SK-N-SH (cell line): ENCODE measurements around the gene TMEM44.

Source experiments
- POLR2AphosphoS5 ChIP-seq: IDR thresholded peaks from 2 replicates; pipeline ENCODE4 v1.6.1; 2012; ENCODE audit warnings: low read depth, low read length
- TF ChIP-seq, protein P1 (sequence below): fragments of 200-600 bp; sonication (generic); IDR thresholded peaks from 2 replicates; pipeline ENCODE4 v1.6.1; 2017; ENCODE audit warnings: antibody characterized with exemption, mild to moderate bottlenecking, moderate library complexity
- TF ChIP-seq, protein P2 (sequence below): IDR thresholded peaks from 2 replicates; pipeline ENCODE4 v1.4.0; 2012; ENCODE audit warnings: low read depth

DNA sequence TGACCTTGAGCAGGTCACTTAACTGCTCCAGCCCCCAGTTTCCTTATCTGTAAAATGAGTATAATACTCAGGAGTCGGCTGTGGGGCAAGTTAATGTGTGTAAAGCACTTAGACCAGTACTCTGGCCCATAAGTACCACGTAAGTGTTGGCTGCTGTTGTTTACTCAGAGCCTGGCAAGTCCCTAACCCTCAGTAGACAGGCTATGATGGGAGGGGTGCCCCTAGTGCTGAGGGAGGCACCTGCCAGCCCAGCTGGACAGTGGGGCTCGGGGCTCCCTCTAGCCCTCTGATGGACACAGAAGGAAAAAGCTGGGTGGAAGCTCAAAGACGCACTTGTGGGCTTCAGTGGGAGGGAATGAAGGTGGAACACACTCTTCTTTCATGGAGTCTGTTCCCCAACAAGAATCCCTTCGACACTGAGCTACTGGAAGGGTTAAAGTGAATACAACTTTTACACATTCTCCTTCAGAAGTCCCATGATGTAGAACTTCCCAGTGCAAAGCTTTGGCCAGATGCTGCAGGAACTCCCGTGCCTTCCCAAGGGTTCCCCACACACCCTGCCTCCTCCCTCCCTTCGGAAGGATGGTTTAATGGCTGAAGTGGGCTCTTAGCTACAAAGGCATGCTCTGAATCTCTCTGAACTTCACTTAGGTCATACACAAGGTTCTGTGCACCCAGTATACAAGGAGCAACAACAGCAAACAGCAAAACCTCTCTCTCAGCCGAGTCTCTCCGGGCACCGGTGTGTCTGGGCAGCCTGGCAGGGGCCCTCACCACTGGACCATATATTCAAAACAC lies 25.4 kb downstream of the TMEM44 start:
- TF ChIP-seq POLR2AphosphoS5: no peak
- TF ChIP-seq, protein P1, sequence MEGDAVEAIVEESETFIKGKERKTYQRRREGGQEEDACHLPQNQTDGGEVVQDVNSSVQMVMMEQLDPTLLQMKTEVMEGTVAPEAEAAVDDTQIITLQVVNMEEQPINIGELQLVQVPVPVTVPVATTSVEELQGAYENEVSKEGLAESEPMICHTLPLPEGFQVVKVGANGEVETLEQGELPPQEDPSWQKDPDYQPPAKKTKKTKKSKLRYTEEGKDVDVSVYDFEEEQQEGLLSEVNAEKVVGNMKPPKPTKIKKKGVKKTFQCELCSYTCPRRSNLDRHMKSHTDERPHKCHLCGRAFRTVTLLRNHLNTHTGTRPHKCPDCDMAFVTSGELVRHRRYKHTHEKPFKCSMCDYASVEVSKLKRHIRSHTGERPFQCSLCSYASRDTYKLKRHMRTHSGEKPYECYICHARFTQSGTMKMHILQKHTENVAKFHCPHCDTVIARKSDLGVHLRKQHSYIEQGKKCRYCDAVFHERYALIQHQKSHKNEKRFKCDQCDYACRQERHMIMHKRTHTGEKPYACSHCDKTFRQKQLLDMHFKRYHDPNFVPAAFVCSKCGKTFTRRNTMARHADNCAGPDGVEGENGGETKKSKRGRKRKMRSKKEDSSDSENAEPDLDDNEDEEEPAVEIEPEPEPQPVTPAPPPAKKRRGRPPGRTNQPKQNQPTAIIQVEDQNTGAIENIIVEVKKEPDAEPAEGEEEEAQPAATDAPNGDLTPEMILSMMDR: no peak
- TF ChIP-seq, protein P2, sequence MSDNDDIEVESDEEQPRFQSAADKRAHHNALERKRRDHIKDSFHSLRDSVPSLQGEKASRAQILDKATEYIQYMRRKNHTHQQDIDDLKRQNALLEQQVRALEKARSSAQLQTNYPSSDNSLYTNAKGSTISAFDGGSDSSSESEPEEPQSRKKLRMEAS: no peak
